Lower leg skin (tissue), 3 donors: ENCODE results near the gene PRR7.

Experiments used
- CTCF ChIP-seq, 3 donors: fragments of 450-650 bp; IDR thresholded peaks; one replicate each; pipeline ENCODE4 v1.5.1; 2016; ENCODE audit warnings: antibody characterized with exemption in 3 of 3, mild to moderate bottlenecking in 3 of 3, moderate library complexity in 2 of 3
- POLR2A ChIP-seq, 2 donors: fragments of 450-650 bp; IDR thresholded peaks; one replicate each; pipeline ENCODE4 v1.6.1; 2016 to 2017; ENCODE audit warnings: antibody characterized with exemption in 2 of 2, mild to moderate bottlenecking in 1 of 2, moderate library complexity in 1 of 2

- TF ChIP-seq POLR2A (IDR thresholded peaks at IDR 0.05), result no peak
- no peak for TF ChIP-seq CTCF (IDR thresholded peaks at IDR 0.05)
Observed at GRCh38 chr5:177440211-177440989, 6.2 kb upstream of the PRR7 start.
